Measurements from ENCODE around the gene CCL26.
A peak's percentile ranks its signal among the peaks of the same experiment; 100 is the strongest.
"Not testable (repeated sequence)": the region's sequence is repeated elsewhere in the genome, so short reads cannot be mapped to it uniquely, and the experiment has no call there.

CCL26 gene

GRCh38 chr7:75738604-75738974, 33.4 kb downstream of the CCL26 start, which contains the start of gene HIP1:
TSS of gene HIP1 (minus strand) at chr7:75738941. CDS start at chr7:75738920, 21 bp downstream.
- no peak for DNase-seq

GRCh38 chr7:75737856-75738603, 34.0 kb downstream of the CCL26 start:
- DNase-seq: peak in 1 of 2 donors; percentile 18

GRCh38 chr7:75735581-75736350, 36.2 kb downstream of the CCL26 start:
- DNase-seq: no peak

DNA sequence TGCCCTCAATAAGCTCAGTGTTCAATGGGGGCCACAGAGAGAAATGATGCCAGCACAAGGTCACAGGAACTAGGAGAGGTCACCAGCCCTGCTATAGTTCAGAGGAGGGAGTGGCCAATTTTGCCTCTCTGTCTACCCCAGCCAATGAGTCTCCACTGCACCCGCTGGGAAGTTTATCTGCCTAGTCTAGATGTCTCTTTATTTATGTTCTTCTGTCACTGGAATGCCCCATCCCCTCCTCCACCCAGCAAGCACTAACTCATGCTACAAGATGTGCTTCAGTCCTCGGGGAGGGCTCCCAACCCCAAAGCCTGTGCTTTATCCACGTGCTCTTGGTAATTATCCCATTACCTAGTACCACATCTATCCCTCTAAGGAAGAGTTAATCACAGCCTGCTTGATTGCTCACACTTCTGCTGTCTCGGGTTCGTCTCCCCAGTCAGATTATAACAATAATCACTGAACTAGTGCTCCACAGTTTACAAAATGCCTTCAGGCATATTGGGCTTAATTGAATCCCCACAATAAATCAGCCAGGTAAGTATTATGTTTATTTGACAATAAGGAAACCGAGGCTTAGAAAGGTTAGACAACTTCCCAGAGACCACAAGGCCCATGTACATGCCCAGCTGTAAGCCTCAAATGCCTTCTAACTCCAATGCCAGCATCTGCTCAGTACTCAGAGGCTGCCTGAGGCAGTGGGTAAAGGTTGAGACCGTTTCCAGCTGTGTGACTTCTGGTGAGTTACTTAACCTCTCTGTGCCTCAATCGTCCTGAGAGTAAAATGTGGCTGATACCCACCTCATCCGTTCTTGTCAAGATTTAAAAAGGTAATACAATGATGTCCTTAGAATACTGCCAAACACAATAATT, 37.2 kb downstream of the CCL26 start:
- DNase-seq: no peak

DNA sequence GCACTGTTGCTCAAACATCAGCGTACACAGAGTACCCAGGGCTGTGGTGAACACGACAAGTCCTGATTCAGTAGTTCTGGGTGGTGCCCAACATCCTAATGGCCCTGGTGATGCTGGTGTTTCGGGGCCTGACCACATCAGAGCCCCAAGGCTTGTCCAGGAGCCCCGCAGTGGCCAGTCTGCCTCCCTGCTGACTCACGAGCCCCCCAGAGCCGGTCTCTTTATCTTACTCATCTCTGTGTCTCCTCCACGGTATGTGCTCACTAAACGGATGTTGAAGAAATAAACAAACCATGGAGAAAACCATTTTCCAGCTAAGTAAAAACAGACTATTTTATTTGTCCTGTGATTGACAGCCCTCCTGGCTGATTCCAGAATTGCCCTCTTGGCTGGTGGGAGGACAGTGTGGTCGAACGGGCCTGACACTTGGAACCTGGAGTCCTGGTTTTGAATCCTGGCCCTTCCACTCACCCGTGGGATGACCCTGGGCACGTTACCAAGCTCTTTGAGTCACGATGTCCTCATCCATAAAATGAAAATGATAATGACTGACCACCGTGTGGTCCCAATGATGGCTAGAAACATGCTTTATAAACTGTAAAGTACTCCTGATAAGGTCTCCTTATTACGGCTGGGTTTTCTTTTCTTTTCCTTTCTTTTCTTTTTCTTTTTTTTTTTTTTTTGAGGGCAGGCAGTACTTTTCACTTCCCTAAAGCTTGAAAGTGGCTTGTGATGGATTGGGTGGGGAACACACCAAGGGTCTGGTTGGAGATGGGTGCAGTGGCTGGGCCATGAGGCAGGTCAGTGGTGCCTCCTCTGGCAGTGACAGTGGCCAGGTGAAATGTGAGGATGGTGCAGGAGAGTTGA, 39.0 kb downstream of the CCL26 start:
- no peak for DNase-seq

- DNase-seq: no peak
Observed at GRCh38 chr7:75732016-75732521, 39.9 kb downstream of the CCL26 start.

DNA sequence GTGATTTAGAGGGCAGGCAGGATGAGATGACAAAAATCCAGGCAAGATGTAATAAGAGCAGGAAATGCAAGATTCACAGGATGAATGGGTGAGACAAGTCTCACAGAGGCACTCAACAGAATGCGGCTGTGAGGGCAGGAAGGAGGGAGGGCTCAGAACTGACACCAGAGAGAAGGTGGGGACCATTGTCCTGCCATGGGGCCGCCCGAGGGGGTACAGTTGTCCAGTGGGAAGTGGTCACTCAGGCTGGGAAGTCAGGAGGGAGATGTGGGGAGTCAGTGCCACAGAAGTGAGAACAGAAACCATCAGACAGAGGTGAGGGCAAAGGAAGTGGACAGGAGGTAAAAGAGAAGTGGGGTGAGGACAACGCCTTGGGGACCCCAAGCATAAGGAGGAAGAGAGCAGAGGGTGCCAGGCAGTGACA, 42.1 kb downstream of the CCL26 start:
- no peak for DNase-seq

DNA sequence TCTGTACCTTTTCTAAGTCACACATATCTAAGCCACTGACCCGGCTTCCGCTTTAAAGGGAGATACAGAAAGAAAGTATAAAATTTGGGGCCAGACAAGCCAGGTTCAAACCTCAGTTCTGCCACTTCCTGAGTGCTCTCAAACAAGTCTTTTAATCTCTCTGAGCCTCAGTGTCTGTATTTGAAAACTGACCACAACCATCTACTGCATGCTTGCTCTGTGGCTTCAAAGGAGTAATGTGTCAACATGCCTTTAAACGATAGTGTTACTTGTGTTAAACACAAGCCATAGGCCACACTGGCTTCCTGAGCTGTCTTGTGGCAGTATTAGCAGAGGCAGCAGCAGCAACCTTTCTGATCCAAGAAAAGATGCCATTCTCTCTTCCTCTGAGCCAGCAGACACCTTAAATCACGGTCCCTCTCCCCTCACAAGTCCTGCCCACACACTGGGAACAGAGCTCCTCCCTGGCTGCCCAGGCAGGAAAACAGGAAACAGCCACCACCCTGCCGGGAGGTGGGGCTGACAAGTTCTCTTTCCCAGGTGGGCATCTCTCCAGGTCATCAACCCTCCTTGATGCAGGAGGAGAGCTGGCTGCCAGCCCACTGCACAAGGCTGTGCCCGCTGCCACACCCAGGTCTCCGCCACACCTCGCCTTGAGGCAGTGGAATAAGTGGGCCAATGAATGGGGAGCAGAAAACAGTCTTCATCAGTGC, 44.0 kb downstream of the CCL26 start:
- DNase-seq: peak in 1 of 2 donors; percentile 22

DNA sequence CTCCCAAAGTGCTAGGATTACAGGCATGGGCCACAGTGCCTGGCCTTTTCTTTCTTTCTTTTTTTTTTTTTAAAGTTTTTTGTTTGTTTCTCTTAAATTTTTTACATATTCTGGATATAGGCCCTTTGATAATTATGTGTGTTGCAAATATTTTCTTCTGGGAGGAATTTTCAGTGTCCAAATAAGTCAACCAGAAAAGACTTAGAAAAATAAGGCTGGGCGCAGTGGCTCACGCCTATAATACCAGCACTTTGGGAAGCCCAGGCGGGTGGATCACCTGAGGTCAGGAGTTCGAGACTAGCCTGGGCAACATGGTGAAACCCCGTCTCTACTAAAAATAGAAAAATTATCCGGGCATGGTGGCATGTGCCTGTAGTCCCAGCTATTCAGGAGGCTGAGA, 44.7 kb downstream of the CCL26 start:
- not testable (repeated sequence) for DNase-seq

GRCh38 chr7:75725306-75725705, 46.7 kb downstream of the CCL26 start:
- DNase-seq: no peak

DNA sequence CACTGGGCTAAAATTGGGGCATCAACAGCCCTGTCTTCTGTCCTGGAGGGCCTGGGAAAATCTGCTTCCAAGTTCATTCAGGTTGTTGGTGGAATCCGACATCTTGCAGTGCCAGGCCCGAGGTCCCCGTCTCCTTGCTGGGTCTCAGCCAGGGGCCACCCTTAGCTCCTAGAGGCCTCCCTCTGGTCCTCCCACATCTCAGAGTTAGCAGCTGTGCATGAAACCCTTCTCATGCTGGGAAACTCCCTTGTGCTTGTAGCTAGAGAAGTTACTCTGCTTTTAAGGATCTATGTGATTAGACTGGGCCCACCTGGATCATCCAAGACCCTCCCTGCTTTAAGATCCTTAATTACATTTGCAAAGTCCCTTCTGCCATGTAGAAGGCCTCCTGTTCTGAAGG, 48.6 kb downstream of the CCL26 start:
- DNase-seq: no peak

GRCh38 chr7:75722373-75722772, 49.6 kb downstream of the CCL26 start:
- DNase-seq: no peak

- DNase-seq: not testable (repeated sequence)
Observed at GRCh38 chr7:75721922-75722321, 50.1 kb downstream of the CCL26 start.

GRCh38 chr7:75721426-75721825, 50.6 kb downstream of the CCL26 start:
- no peak for DNase-seq

DNA sequence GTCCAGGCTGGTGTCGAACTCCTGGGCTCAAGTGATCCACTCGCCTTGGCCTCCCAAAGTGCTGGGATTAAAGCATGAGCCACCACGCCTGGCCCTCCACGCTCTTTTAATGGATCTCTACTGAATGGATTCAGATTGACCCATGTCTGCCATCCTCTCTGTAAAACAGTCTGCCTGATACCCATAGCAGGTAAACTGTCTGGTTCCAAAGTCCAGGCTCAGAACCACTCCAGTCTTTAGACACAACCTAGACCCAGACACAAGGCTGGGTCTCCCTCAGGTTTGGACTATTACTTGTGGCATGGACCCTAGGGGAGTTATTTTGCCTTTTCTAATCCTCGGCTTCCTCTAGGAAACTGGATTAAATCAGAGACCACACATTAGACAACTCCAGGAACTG, 52.4 kb downstream of the CCL26 start:
- DNase-seq: no peak
